SK-N-SH (cell line): ENCODE measurements around the gene CRTC2. TPM values are rescaled to one million over a fixed set of nuclear protein-coding genes. Genes with fewer than 3 reads are reported as not detected.

Source experiments
- CTCF ChIA-PET: fragments of 300-600, 350-600 bp; formaldehyde crosslinking; extraction: SDS; loops from one replicate; lab custom pipeline; 2021; lab: Yijun Ruan, JAX
- POLR2A ChIA-PET: fragments of 350-600 bp; sonication (Branson Sonifier 250); formaldehyde crosslinking; extraction: SDS; loops from one replicate; lab custom pipeline; 2020; ENCODE audit warnings: antibody characterized with exemption, inconsistent platforms; lab: Yijun Ruan, JAX
- DNase-seq: peaks from one replicate; pipeline ENCODE4 v3.0.0; 2012
- H2AFZ ChIP-seq: fragments of 200-600 bp; sonication (generic); 2 replicates; pipeline ENCODE4 v1.8.1; 2016; ENCODE audit warnings: antibody characterized with exemption, mild to moderate bottlenecking, low read depth
- H3F3A ChIP-seq: fragments of 200-600 bp; sonication (generic); replicated peaks from 2 replicates; pipeline ENCODE3; 2016; ENCODE audit warnings: antibody characterized with exemption, mild to moderate bottlenecking; ENCODE audit not compliant: insufficient read depth
- H3K27ac ChIP-seq, 2 experiments: fragments of 200-500 bp in 1 of 2; fragments of 200-600 bp in 1 of 2; sonication (Bioruptor generic) in 1 of 2; sonication (generic), shearing (Covaris generic) in 1 of 2; 2 replicates each; pipeline versions ENCODE4 v1.5.1 to v1.6.1; 2014 to 2016; ENCODE audit warnings: low read depth in 2 of 2, inconsistent platforms in 1 of 2, low read length in 1 of 2, mild to moderate bottlenecking in 1 of 2, mixed read lengths in 1 of 2
- H3K27me3 ChIP-seq: fragments of 200-600 bp; sonication (generic), shearing (Covaris generic); 2 replicates; pipeline ENCODE4 v1.6.1; 2016; ENCODE audit warnings: mixed run types; ENCODE audit not compliant: insufficient read depth
- H3K36me3 ChIP-seq, 2 experiments: fragments of 200-500 bp in 1 of 2; fragments of 200-600 bp in 1 of 2; sonication (Bioruptor generic) in 1 of 2; sonication (generic) in 1 of 2; replicated peaks in 1 of 2; 2 replicates each; pipeline versions ENCODE3 to v1.5.1; 2014 to 2016; ENCODE audit warnings: low read length in 1 of 2, mild to moderate bottlenecking in 1 of 2; ENCODE audit not compliant: insufficient read depth in 2 of 2, control insufficient read depth in 1 of 2
- H3K4me1 ChIP-seq, 2 experiments: fragments of 200-500 bp in 1 of 2; fragments of 200-600 bp in 1 of 2; sonication (Bioruptor generic) in 1 of 2; sonication (generic), shearing (Covaris generic) in 1 of 2; 2 replicates each; pipeline versions ENCODE4 v1.5.1 to v1.6.1; 2014 to 2016; ENCODE audit warnings: low read depth in 1 of 2, low read length in 1 of 2, mixed run types in 1 of 2; ENCODE audit not compliant: insufficient read depth in 2 of 2, control insufficient read depth in 1 of 2
- H3K4me2 ChIP-seq: fragments of 200-600 bp; sonication (generic), shearing (Covaris generic); 2 replicates; pipeline ENCODE4 v1.6.1; 2017; ENCODE audit warnings: mixed run types
- H3K4me3 ChIP-seq, 2 experiments: fragments of 200-500 bp in 1 of 2; fragments of 200-600 bp in 1 of 2; sonication (Bioruptor generic) in 1 of 2; sonication (generic), shearing (Covaris generic) in 1 of 2; 2 replicates each; pipeline versions ENCODE4 v1.5.1 to v1.8.1; 2014 to 2016; ENCODE audit warnings: low read depth in 2 of 2, inconsistent platforms in 1 of 2, low read length in 1 of 2, mild to moderate bottlenecking in 1 of 2, mixed read lengths in 1 of 2, moderate library complexity in 1 of 2
- H3K79me2 ChIP-seq: fragments of 200-600 bp; sonication (generic); 2 replicates; pipeline ENCODE4 v1.8.1; 2017; ENCODE audit warnings: mild to moderate bottlenecking; ENCODE audit not compliant: insufficient read depth
- H3K9ac ChIP-seq: fragments of 200-600 bp; sonication (generic); 2 replicates; pipeline ENCODE4 v1.6.1; 2017; ENCODE audit warnings: mixed run types
- H3K9me2 ChIP-seq: fragments of 200-600 bp; sonication (generic); 2 replicates; pipeline ENCODE4 v1.6.1; 2017; ENCODE audit warnings: mixed run types
- H3K9me3 ChIP-seq: fragments of 200-600 bp; sonication (generic); 2 replicates; pipeline ENCODE4 v1.6.1; 2017; ENCODE audit warnings: mixed run types, mild to moderate bottlenecking, moderate library complexity
- H4K20me1 ChIP-seq: fragments of 200-600 bp; sonication (generic); 2 replicates; pipeline ENCODE4 v1.6.1; 2017; ENCODE audit warnings: mild to moderate bottlenecking, mixed run types; ENCODE audit not compliant: insufficient read depth
- ELF1 ChIP-seq: IDR thresholded peaks from 2 replicates; pipeline ENCODE4 v1.4.0; 2012
- EP300 ChIP-seq, 2 experiments: IDR thresholded peaks; 2 replicates each; pipeline versions ENCODE4 v1.4.0 to v1.6.1; 2012; ENCODE audit warnings: borderline replicate concordance in 1 of 2, low read depth in 1 of 2, low read length in 1 of 2
- FOSL2 ChIP-seq: IDR thresholded peaks from 2 replicates; pipeline ENCODE4 v1.4.0; 2012; ENCODE audit warnings: low read depth, mild to moderate bottlenecking, moderate library complexity, borderline replicate concordance
- FOXM1 ChIP-seq: IDR thresholded peaks from 2 replicates; pipeline ENCODE4 v1.4.0; 2012; ENCODE audit warnings: low read depth, mild to moderate bottlenecking
- GATA2 ChIP-seq: sonication (generic); formaldehyde crosslinking; IDR thresholded peaks from 2 replicates; pipeline ENCODE4 v1.5.0; 2020; ENCODE audit warnings: mild to moderate bottlenecking, missing genetic modification reagents
- JUND ChIP-seq: IDR thresholded peaks from 2 replicates; pipeline ENCODE4 v1.4.0; 2012
- NFIC ChIP-seq: IDR thresholded peaks from 2 replicates; pipeline ENCODE4 v1.4.0; 2012; ENCODE audit warnings: borderline replicate concordance
- NRF1 ChIP-seq: IDR thresholded peaks from 2 replicates; pipeline ENCODE4 v1.6.1; 2012; ENCODE audit warnings: low read depth, mild to moderate bottlenecking, low read length
- POLR2AphosphoS5 ChIP-seq: IDR thresholded peaks from 2 replicates; pipeline ENCODE4 v1.6.1; 2012; ENCODE audit warnings: low read depth, low read length
- RAD21 ChIP-seq: IDR thresholded peaks from 2 replicates; pipeline ENCODE4 v1.6.1; 2012; ENCODE audit warnings: mild to moderate bottlenecking, low read length
- RCOR1 ChIP-seq: fragments of 150-350 bp; IDR thresholded peaks from 2 replicates; pipeline ENCODE4 v1.6.1; 2017; ENCODE audit warnings: antibody characterized with exemption, low read length
- RXRA ChIP-seq: IDR thresholded peaks from 2 replicates; pipeline ENCODE4 v1.4.0; 2012; ENCODE audit warnings: low read depth, mild to moderate bottlenecking, borderline replicate concordance
- SIN3A ChIP-seq: IDR thresholded peaks from 2 replicates; pipeline ENCODE4 v1.6.1; 2012; ENCODE audit warnings: low read depth, mild to moderate bottlenecking, low read length, moderate library complexity, borderline replicate concordance
- TAF1 ChIP-seq: IDR thresholded peaks from 2 replicates; pipeline ENCODE4 v1.6.1; 2012; ENCODE audit warnings: low read depth, mild to moderate bottlenecking, low read length, moderate library complexity, borderline replicate concordance
- TEAD4 ChIP-seq: IDR thresholded peaks from 2 replicates; pipeline ENCODE4 v1.4.0; 2012; ENCODE audit warnings: mild to moderate bottlenecking, borderline replicate concordance; ENCODE audit not compliant: insufficient read depth
- WGBS: methylation state at CpG from one replicate; pipeline ENCODE4 v1.1.6; 2017; ENCODE audit warnings: low lambda C conversion rate; 5-methylcytosine and 5-hydroxymethylcytosine counted together
- polyA plus RNA-seq, 3 experiments: library from polyadenylated mRNA; depleted of rRNA; stranded (reverse); fragments of >200 nt; gene quantifications; 2 replicates each; pipeline ENCODE4 v1.2.3, GENCODE V29; 2012
- TF ChIP-seq, protein P1 (sequence below): IDR thresholded peaks from 2 replicates; pipeline ENCODE4 v1.4.0; 2012; ENCODE audit warnings: low read depth, borderline replicate concordance
- TF ChIP-seq, protein P2 (sequence below): IDR thresholded peaks from 2 replicates; pipeline ENCODE4; 2012
- TF ChIP-seq, protein P3 (sequence below): IDR thresholded peaks from 2 replicates; pipeline ENCODE4 v1.4.0; 2012; ENCODE audit warnings: low read depth

Gene CRTC2
- polyA plus RNA-seq, 1 of the 3 experiments (the other 2 are of a cell fraction): 25.5 TPM

DNA sequence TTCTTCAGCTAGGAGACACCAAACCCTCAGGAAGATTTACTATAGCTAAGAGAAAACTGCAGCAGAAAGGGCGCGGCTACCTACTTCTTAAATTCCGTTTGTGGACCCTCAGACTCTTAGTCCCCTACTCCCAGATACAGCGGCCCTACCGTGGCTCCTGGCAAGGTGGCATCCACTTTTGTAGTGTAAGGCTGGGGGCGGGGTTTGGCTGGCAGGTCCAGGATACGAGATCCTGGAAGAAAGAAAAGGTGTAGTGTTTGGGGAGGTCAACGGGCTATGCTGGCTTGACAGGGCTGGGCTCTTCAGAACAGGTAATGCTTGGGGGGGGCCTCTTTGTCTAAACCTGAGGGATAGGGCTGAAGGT, 9.6 kb upstream of the CRTC2 start:
- Histone ChIP-seq H3K27me3 (no peaks in the 10 kb centered on the region), H3K9me2 (no peaks in the 10 kb centered on the region), H3K27ac (peak overlapping the region; percentile 77 to 87; a peak in 3 of 4 replicates), H3K9ac (peak overlapping the region; percentile 74; the same call in 1 of the 2 replicates), H3K36me3 (peaks cover 0 to under 1% of the 10 kb centered on the region in 2 experiments), H3K4me3 (peak overlapping the region; percentile 61 to 85), H3K9me3 (no peaks in the 10 kb centered on the region), H3K4me1 (peaks cover 0 to 22% of the 10 kb centered on the region in 2 experiments; a peak in 2 of 4 replicates), H4K20me1 (no peaks in the 10 kb centered on the region), H3K79me2 (peaks cover 29% of the 10 kb centered on the region), H3F3A (peaks cover 14% of the 10 kb centered on the region), H2AFZ (peak overlapping the region; percentile 82), H3K4me2 (peak overlapping the region; percentile 95)
- ChIA-PET CTCF (interaction anchor here (0.6 to 7.0 kb wide), 16 partner anchors 10 to 174 kb away, joined by 3 to 44 read pairs (median 4); partner anchors contain the start of genes DENND4B, GATAD2B, JTB and RAB13), POLR2A (interaction anchor here (0.6 to 3.6 kb wide), 15 partner anchors 9 to 554 kb away, joined by 3 to 69 read pairs (median 6); partner anchors contain the start of genes CRTC2, DENND4B, JTB and RAB13)
- DNase-seq: peak; percentile 29
- under 1% methylated on average over 8 of the region's 8 CpGs for WGBS
- TF ChIP-seq JUND: no peak
- TF ChIP-seq TAF1: no peak
- TF ChIP-seq RAD21: no peak
- TF ChIP-seq RXRA: no peak
- TF ChIP-seq EP300 (IDR thresholded peaks at IDR 0.05; ENCODE audit: borderline replicate concordance in 1 of 2, low read depth in 1 of 2, low read length in 1 of 2): no peak
- TF ChIP-seq FOXM1: no peak
- TF ChIP-seq GATA2 (CRISPR knock-in tag): no peak
- TF ChIP-seq, protein P1, sequence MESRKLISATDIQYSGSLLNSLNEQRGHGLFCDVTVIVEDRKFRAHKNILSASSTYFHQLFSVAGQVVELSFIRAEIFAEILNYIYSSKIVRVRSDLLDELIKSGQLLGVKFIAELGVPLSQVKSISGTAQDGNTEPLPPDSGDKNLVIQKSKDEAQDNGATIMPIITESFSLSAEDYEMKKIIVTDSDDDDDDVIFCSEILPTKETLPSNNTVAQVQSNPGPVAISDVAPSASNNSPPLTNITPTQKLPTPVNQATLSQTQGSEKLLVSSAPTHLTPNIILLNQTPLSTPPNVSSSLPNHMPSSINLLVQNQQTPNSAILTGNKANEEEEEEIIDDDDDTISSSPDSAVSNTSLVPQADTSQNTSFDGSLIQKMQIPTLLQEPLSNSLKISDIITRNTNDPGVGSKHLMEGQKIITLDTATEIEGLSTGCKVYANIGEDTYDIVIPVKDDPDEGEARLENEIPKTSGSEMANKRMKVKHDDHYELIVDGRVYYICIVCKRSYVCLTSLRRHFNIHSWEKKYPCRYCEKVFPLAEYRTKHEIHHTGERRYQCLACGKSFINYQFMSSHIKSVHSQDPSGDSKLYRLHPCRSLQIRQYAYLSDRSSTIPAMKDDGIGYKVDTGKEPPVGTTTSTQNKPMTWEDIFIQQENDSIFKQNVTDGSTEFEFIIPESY: no peak
- no peak for TF ChIP-seq NRF1
- TF ChIP-seq FOSL2: no peak
- TF ChIP-seq TEAD4: no peak
- no peak for TF ChIP-seq ELF1
- no peak for TF ChIP-seq SIN3A
- TF ChIP-seq, protein P2, sequence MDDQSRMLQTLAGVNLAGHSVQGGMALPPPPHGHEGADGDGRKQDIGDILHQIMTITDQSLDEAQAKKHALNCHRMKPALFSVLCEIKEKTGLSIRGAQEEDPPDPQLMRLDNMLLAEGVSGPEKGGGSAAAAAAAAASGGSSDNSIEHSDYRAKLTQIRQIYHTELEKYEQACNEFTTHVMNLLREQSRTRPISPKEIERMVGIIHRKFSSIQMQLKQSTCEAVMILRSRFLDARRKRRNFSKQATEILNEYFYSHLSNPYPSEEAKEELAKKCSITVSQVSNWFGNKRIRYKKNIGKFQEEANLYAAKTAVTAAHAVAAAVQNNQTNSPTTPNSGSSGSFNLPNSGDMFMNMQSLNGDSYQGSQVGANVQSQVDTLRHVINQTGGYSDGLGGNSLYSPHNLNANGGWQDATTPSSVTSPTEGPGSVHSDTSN: no peak
- TF ChIP-seq, protein P3, sequence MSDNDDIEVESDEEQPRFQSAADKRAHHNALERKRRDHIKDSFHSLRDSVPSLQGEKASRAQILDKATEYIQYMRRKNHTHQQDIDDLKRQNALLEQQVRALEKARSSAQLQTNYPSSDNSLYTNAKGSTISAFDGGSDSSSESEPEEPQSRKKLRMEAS: no peak
- no peak for TF ChIP-seq RCOR1
- TF ChIP-seq POLR2AphosphoS5: no peak
- no peak for TF ChIP-seq NFIC
